Thoracic aorta (tissue), 2 donors: ENCODE measurements around the gene RTN4IP1. TPM values are rescaled to one million over a fixed set of nuclear protein-coding genes. Genes with fewer than 3 reads are reported as not detected.

ENCODE experiments used
- ATAC-seq: fragments of 150-250 bp; one replicate; pipeline ENCODE4 v1.8.0; 2017; ENCODE audit warnings: low read depth; ENCODE audit not compliant: insufficient number of reproducible peaks, low FRiP score
- DNase-seq: peaks from one replicate; pipeline ENCODE4 v3.0.0-alpha.2; 2020; ENCODE audit warnings: low spot score
- H3K27ac ChIP-seq, 2 donors: fragments of 200-600 bp; sonication (generic); 1 replicate in 1 of 2; 2 replicates in 1 of 2; pipeline ENCODE4 v1.5.1; 2016; ENCODE audit warnings: mild to moderate bottlenecking in 2 of 2, moderate library complexity in 2 of 2
- H3K27me3 ChIP-seq: fragments of 200-600 bp; sonication (generic); replicated peaks from 2 replicates; pipeline ENCODE4 v1.6.0; 2016; ENCODE audit warnings: mild to moderate bottlenecking; ENCODE audit not compliant: insufficient read depth
- H3K36me3 ChIP-seq: fragments of 200-600 bp; sonication (generic); one replicate; pipeline ENCODE4 v1.5.1; 2016
- H3K4me1 ChIP-seq, 2 donors: fragments of 200-600 bp; sonication (generic); 1 replicate in 1 of 2; 2 replicates in 1 of 2; pipeline versions ENCODE4 v1.5.1 to v1.6.0; 2016; ENCODE audit warnings: low read depth in 2 of 2, mild to moderate bottlenecking in 1 of 2; ENCODE audit not compliant: control insufficient read depth in 1 of 2
- H3K4me3 ChIP-seq: fragments of 200-600 bp; sonication (generic); 2 replicates; pipeline ENCODE4 v1.5.1; 2016; ENCODE audit warnings: mild to moderate bottlenecking
- H3K9me3 ChIP-seq: fragments of 200-600 bp; sonication (generic); 2 replicates; pipeline ENCODE4 v1.5.1; 2016
- total RNA-seq, 2 donors: library from RNA; depleted of rRNA; stranded (reverse); fragments of >200 nt; gene quantifications; one replicate each; pipeline versions ENCODE4 v1.1.0 to v1.2.3, GENCODE V29; 2016
- TF ChIP-seq, protein P1 (sequence below): fragments of 200-600 bp; sonication (generic); IDR thresholded peaks from one replicate; pipeline ENCODE4 v1.5.1; 2019; ENCODE audit warnings: antibody characterized with exemption

The RTN4IP1 gene
- total RNA-seq, 2 donors from 2014 or later = 1.3 to 10.7 TPM

GRCh38 chr6:106525882-106526275 lies 103.4 kb downstream of the RTN4IP1 start:
- Histone ChIP-seq H3K27me3 (no peaks in the 10 kb centered on the region), H3K9me3 (no peaks in the 10 kb centered on the region), H3K4me1 (no peaks in the 10 kb centered on the region), H3K27ac (no peak overlapping the region), H3K4me3 (no peak overlapping the region), H3K36me3 (no peaks in the 10 kb centered on the region)
- no peak for ATAC-seq
- no peak for DNase-seq
- TF ChIP-seq, protein P1, sequence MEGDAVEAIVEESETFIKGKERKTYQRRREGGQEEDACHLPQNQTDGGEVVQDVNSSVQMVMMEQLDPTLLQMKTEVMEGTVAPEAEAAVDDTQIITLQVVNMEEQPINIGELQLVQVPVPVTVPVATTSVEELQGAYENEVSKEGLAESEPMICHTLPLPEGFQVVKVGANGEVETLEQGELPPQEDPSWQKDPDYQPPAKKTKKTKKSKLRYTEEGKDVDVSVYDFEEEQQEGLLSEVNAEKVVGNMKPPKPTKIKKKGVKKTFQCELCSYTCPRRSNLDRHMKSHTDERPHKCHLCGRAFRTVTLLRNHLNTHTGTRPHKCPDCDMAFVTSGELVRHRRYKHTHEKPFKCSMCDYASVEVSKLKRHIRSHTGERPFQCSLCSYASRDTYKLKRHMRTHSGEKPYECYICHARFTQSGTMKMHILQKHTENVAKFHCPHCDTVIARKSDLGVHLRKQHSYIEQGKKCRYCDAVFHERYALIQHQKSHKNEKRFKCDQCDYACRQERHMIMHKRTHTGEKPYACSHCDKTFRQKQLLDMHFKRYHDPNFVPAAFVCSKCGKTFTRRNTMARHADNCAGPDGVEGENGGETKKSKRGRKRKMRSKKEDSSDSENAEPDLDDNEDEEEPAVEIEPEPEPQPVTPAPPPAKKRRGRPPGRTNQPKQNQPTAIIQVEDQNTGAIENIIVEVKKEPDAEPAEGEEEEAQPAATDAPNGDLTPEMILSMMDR = no peak

GRCh38 chr6:106525107-106525881 lies 104.0 kb downstream of the RTN4IP1 start:
- peak overlapping the region; percentile 24 for H3K4me3 ChIP-seq
- TF ChIP-seq, protein P1 = no peak
- H3K27me3 ChIP-seq = no peaks in the 10 kb centered on the region
- no peak for ATAC-seq
- H3K4me1 ChIP-seq = no peaks in the 10 kb centered on the region
- H3K27ac ChIP-seq = no peak overlapping the region
- no peaks in the 10 kb centered on the region for H3K36me3 ChIP-seq
- H3K9me3 ChIP-seq = no peaks in the 10 kb centered on the region
- no peak for DNase-seq

- no peak for ATAC-seq
- H3K4me3 ChIP-seq = no peak overlapping the region
- H3K27ac ChIP-seq = no peak overlapping the region
- H3K27me3 ChIP-seq = no peaks in the 10 kb centered on the region
- H3K36me3 ChIP-seq = no peaks in the 10 kb centered on the region
- no peaks in the 10 kb centered on the region for H3K4me1 ChIP-seq
- no peak for DNase-seq
- TF ChIP-seq, protein P1 = no peak
- no peaks in the 10 kb centered on the region for H3K9me3 ChIP-seq
These were observed 106.6 kb downstream of the RTN4IP1 start for GRCh38 chr6:106522562-106523250.

Other genes starting within 250 kb of the RTN4IP1 start
- gene QRSL1, start 80 bp upstream of the RTN4IP1 start, total RNA-seq = 1 to 10 TPM; 8.7 to 9.5 TPM